SK-N-SH (cell line): ENCODE results near the gene CDK5RAP1. TPM values are rescaled to one million over a fixed set of nuclear protein-coding genes. Genes with fewer than 3 reads are reported as not detected.
A peak's percentile ranks its signal among the peaks of the same experiment; 100 is the strongest.

Experiments used
- CTCF ChIA-PET: fragments of 300-600, 350-600 bp; formaldehyde crosslinking; extraction: SDS; loops from one replicate; lab custom pipeline; 2021; lab: Yijun Ruan, JAX
- POLR2A ChIA-PET: fragments of 350-600 bp; sonication (Branson Sonifier 250); formaldehyde crosslinking; extraction: SDS; loops from one replicate; lab custom pipeline; 2020; ENCODE audit warnings: antibody characterized with exemption, inconsistent platforms; lab: Yijun Ruan, JAX
- DNase-seq: peaks from one replicate; pipeline ENCODE4 v3.0.0; 2012
- H2AFZ ChIP-seq: fragments of 200-600 bp; sonication (generic); 2 replicates; pipeline ENCODE4 v1.8.1; 2016; ENCODE audit warnings: antibody characterized with exemption, mild to moderate bottlenecking, low read depth
- H3F3A ChIP-seq: fragments of 200-600 bp; sonication (generic); replicated peaks from 2 replicates; pipeline ENCODE3; 2016; ENCODE audit warnings: antibody characterized with exemption, mild to moderate bottlenecking; ENCODE audit not compliant: insufficient read depth
- H3K27ac ChIP-seq, 2 experiments: fragments of 200-500 bp in 1 of 2; fragments of 200-600 bp in 1 of 2; sonication (Bioruptor generic) in 1 of 2; sonication (generic), shearing (Covaris generic) in 1 of 2; 2 replicates each; pipeline versions ENCODE4 v1.5.1 to v1.6.1; 2014 to 2016; ENCODE audit warnings: low read depth in 2 of 2, inconsistent platforms in 1 of 2, low read length in 1 of 2, mild to moderate bottlenecking in 1 of 2, mixed read lengths in 1 of 2
- H3K27me3 ChIP-seq: fragments of 200-600 bp; sonication (generic), shearing (Covaris generic); 2 replicates; pipeline ENCODE4 v1.6.1; 2016; ENCODE audit warnings: mixed run types; ENCODE audit not compliant: insufficient read depth
- H3K36me3 ChIP-seq, 2 experiments: fragments of 200-500 bp in 1 of 2; fragments of 200-600 bp in 1 of 2; sonication (Bioruptor generic) in 1 of 2; sonication (generic) in 1 of 2; replicated peaks in 1 of 2; 2 replicates each; pipeline versions ENCODE3 to v1.5.1; 2014 to 2016; ENCODE audit warnings: low read length in 1 of 2, mild to moderate bottlenecking in 1 of 2; ENCODE audit not compliant: insufficient read depth in 2 of 2, control insufficient read depth in 1 of 2
- H3K4me1 ChIP-seq, 2 experiments: fragments of 200-500 bp in 1 of 2; fragments of 200-600 bp in 1 of 2; sonication (Bioruptor generic) in 1 of 2; sonication (generic), shearing (Covaris generic) in 1 of 2; 2 replicates each; pipeline versions ENCODE4 v1.5.1 to v1.6.1; 2014 to 2016; ENCODE audit warnings: low read depth in 1 of 2, low read length in 1 of 2, mixed run types in 1 of 2; ENCODE audit not compliant: insufficient read depth in 2 of 2, control insufficient read depth in 1 of 2
- H3K4me2 ChIP-seq: fragments of 200-600 bp; sonication (generic), shearing (Covaris generic); 2 replicates; pipeline ENCODE4 v1.6.1; 2017; ENCODE audit warnings: mixed run types
- H3K4me3 ChIP-seq, 2 experiments: fragments of 200-500 bp in 1 of 2; fragments of 200-600 bp in 1 of 2; sonication (Bioruptor generic) in 1 of 2; sonication (generic), shearing (Covaris generic) in 1 of 2; 2 replicates each; pipeline versions ENCODE4 v1.5.1 to v1.8.1; 2014 to 2016; ENCODE audit warnings: low read depth in 2 of 2, inconsistent platforms in 1 of 2, low read length in 1 of 2, mild to moderate bottlenecking in 1 of 2, mixed read lengths in 1 of 2, moderate library complexity in 1 of 2
- H3K79me2 ChIP-seq: fragments of 200-600 bp; sonication (generic); 2 replicates; pipeline ENCODE4 v1.8.1; 2017; ENCODE audit warnings: mild to moderate bottlenecking; ENCODE audit not compliant: insufficient read depth
- H3K9ac ChIP-seq: fragments of 200-600 bp; sonication (generic); 2 replicates; pipeline ENCODE4 v1.6.1; 2017; ENCODE audit warnings: mixed run types
- H3K9me2 ChIP-seq: fragments of 200-600 bp; sonication (generic); 2 replicates; pipeline ENCODE4 v1.6.1; 2017; ENCODE audit warnings: mixed run types
- H3K9me3 ChIP-seq: fragments of 200-600 bp; sonication (generic); 2 replicates; pipeline ENCODE4 v1.6.1; 2017; ENCODE audit warnings: mixed run types, mild to moderate bottlenecking, moderate library complexity
- H4K20me1 ChIP-seq: fragments of 200-600 bp; sonication (generic); 2 replicates; pipeline ENCODE4 v1.6.1; 2017; ENCODE audit warnings: mild to moderate bottlenecking, mixed run types; ENCODE audit not compliant: insufficient read depth
- CTCF ChIP-seq: fragments of 200-600 bp; sonication (generic); IDR thresholded peaks from 2 replicates; pipeline ENCODE4 v1.6.1; 2017; ENCODE audit warnings: antibody characterized with exemption, mild to moderate bottlenecking, moderate library complexity
- EZH2phosphoT487 ChIP-seq: fragments of 200-600 bp; sonication (generic); IDR thresholded peaks from 2 replicates; pipeline ENCODE4 v1.6.1; 2017; ENCODE audit warnings: low read depth, mixed run types, mild to moderate bottlenecking, antibody characterized with exemption, moderate library complexity, borderline replicate concordance
- MEF2A ChIP-seq: IDR thresholded peaks from 2 replicates; pipeline ENCODE4 v1.4.0; 2012; ENCODE audit warnings: low read depth, borderline replicate concordance
- REST ChIP-seq: IDR thresholded peaks from 2 replicates; pipeline ENCODE4 v1.6.1; 2012; ENCODE audit warnings: mild to moderate bottlenecking, low read depth, low read length, moderate library complexity
- RXRA ChIP-seq: IDR thresholded peaks from 2 replicates; pipeline ENCODE4 v1.4.0; 2012; ENCODE audit warnings: low read depth, mild to moderate bottlenecking, borderline replicate concordance
- TAF1 ChIP-seq: IDR thresholded peaks from 2 replicates; pipeline ENCODE4 v1.6.1; 2012; ENCODE audit warnings: low read depth, mild to moderate bottlenecking, low read length, moderate library complexity, borderline replicate concordance
- USF1 ChIP-seq: IDR thresholded peaks from 2 replicates; pipeline ENCODE4 v1.4.0; 2012; ENCODE audit warnings: low read depth, borderline replicate concordance
- WGBS: methylation state at CpG from one replicate; pipeline ENCODE4 v1.1.6; 2017; ENCODE audit warnings: low lambda C conversion rate; 5-methylcytosine and 5-hydroxymethylcytosine counted together
- polyA plus RNA-seq, 3 experiments: library from polyadenylated mRNA; depleted of rRNA; stranded (reverse); fragments of >200 nt; gene quantifications; 2 replicates each; pipeline ENCODE4 v1.2.3, GENCODE V29; 2012
- TF ChIP-seq, protein P1 (sequence below): IDR thresholded peaks from 2 replicates; pipeline ENCODE4 v1.4.0; 2012; ENCODE audit warnings: low read depth, borderline replicate concordance

CDK5RAP1 gene
- polyA plus RNA-seq, 1 of the 3 experiments (the other 2 are of a cell fraction) = 30.5 TPM

DNA sequence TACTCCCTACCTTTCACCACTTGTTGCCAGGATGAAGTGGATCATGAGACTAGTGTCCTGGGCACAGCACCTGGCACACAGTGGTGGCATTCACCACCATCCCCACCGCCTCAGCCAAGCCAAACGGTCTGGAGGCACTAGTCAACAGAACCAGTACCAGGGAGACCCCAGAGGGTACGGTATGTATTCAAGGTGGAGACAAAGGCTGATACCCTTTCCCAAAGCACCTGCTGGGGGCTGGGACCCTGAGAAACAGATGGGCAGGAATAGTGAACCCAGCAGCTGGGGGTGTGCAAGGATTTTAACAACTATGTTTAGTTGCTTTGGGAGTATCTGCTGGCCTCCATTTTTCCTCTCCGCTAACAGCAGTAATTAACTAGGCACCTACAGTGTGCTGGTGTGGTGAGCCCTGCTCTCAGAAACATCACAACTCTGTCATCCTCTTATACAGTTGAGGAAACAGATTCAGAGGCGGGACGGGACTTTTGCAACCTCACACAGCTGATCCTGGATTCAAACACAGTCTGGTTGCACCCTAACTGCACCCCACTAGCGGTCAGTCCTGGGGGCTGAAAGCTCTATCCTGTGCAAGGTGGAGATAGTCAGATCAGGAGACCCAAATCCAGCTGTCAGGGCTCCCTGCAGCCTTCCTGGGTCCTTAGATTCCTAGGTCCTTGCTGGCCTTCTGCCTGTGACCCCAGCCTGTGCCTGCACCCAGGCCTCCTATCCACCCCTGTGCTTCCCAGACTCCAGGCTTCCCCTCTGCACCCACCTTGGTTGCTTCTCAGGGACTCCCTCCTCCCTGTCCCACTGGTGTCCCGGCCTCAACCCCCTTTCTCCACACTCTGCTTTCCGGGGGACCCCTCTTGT, 41.1 kb upstream of the CDK5RAP1 start:
- Histone ChIP-seq H3K4me1 (peaks cover 0 to 13% of the 10 kb centered on the region in 2 experiments; a peak in 1 of 4 replicates), H3F3A (peaks cover 4% of the 10 kb centered on the region), H2AFZ (peak overlapping the region; percentile 70; the same call in 1 of the 2 replicates), H3K4me3 (peak overlapping the region; percentile 60 to 79), H3K9me3 (no peaks in the 10 kb centered on the region), H4K20me1 (no peaks in the 10 kb centered on the region), H3K9ac (peak overlapping the region; percentile 67; the same call in 1 of the 2 replicates), H3K79me2 (no peaks in the 10 kb centered on the region), H3K4me2 (peak overlapping the region; percentile 92), H3K27me3 (no peaks in the 10 kb centered on the region), H3K27ac (no peak overlapping the region), H3K9me2 (no peaks in the 10 kb centered on the region), H3K36me3 (no peaks in the 10 kb centered on the region)
- ChIA-PET POLR2A (interaction anchor here (0.9 to 1.6 kb wide), 3 partner anchors 206 to 226 kb away, joined by 3 to 9 read pairs (median 3); partner anchors contain the start of gene C20orf144), CTCF (interaction anchor here (0.8 to 2.4 kb wide), 7 partner anchors 12 to 540 kb away, joined by 3 to 9 read pairs (median 4); no protein-coding TSS in a partner anchor)
- no peak for DNase-seq
- WGBS = 86% methylated on average over 8 of the region's 9 CpGs
- TF ChIP-seq, protein P1, sequence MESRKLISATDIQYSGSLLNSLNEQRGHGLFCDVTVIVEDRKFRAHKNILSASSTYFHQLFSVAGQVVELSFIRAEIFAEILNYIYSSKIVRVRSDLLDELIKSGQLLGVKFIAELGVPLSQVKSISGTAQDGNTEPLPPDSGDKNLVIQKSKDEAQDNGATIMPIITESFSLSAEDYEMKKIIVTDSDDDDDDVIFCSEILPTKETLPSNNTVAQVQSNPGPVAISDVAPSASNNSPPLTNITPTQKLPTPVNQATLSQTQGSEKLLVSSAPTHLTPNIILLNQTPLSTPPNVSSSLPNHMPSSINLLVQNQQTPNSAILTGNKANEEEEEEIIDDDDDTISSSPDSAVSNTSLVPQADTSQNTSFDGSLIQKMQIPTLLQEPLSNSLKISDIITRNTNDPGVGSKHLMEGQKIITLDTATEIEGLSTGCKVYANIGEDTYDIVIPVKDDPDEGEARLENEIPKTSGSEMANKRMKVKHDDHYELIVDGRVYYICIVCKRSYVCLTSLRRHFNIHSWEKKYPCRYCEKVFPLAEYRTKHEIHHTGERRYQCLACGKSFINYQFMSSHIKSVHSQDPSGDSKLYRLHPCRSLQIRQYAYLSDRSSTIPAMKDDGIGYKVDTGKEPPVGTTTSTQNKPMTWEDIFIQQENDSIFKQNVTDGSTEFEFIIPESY = no peak
- TF ChIP-seq EZH2phosphoT487 (no peak), CTCF (no peak), REST (no peak), TAF1 (no peak), MEF2A (no peak), RXRA (no peak), USF1 (no peak)
